Endothelial cell of umbilical vein (primary cell): ENCODE results near the gene IL12B. TPM values are rescaled to one million over a fixed set of nuclear protein-coding genes. Genes with fewer than 3 reads are reported as not detected.

ENCODE experiments used
- BruUV-seq: library from RNA; stranded (reverse); fragments of 400-500 nt; replicated peaks from 2 replicates; lab custom pipeline; 2021; lab: Mats Ljungman, UMichigan
- CTCF ChIA-PET: fragments of 300-600, 350-600 bp; sonication (Branson Sonifier 250); formaldehyde crosslinking; loops from one replicate; lab custom pipeline; 2021; ENCODE audit warnings: antibody characterized with exemption, inconsistent platforms; lab: Charles Lee
- POLR2A ChIA-PET: fragments of 300-600, 350-600 bp; sonication (Branson Sonifier 250); formaldehyde crosslinking; loops from one replicate; lab custom pipeline; 2021; ENCODE audit warnings: antibody characterized with exemption, inconsistent platforms; lab: Charles Lee
- DNase-seq: peaks from one replicate; pipeline ENCODE4 v3.0.0-alpha.2; 2011; ENCODE audit warnings: low read depth, low spot score
- FAIRE-seq: peaks from 2 replicates; lab custom pipeline; 2011; peaks lifted over from hg19 to GRCh38; lab: Jason Lieb, UNC
- H2AFZ ChIP-seq: 2 replicates; pipeline ENCODE4 v1.6.0; 2012; ENCODE audit warnings: low read depth, low read length, control low read depth, inconsistent platforms
- H3K27ac ChIP-seq: 2 replicates; pipeline ENCODE4 v1.5.1; 2011; ENCODE audit warnings: low read depth, mild to moderate bottlenecking, control low read depth, low read length, moderate library complexity; ENCODE audit not compliant: insufficient read depth
- H3K27me3 ChIP-seq, 2 experiments: 2 replicates each; pipeline versions ENCODE4 v1.6.0 to v1.6.1; 2011; ENCODE audit warnings: low read length in 2 of 2, mixed read lengths in 1 of 2; ENCODE audit not compliant: control insufficient read depth in 2 of 2, insufficient read depth in 2 of 2
- H3K36me3 ChIP-seq, 2 experiments: 2 replicates in 1 of 2; 3 replicates in 1 of 2; pipeline ENCODE4 v1.5.1; 2011; ENCODE audit warnings: low read length in 2 of 2, mild to moderate bottlenecking in 1 of 2, moderate library complexity in 1 of 2; ENCODE audit not compliant: control insufficient read depth in 2 of 2, insufficient read depth in 2 of 2; ENCODE audit errors: extremely low read depth in 1 of 2
- H3K4me1 ChIP-seq: 3 replicates; pipeline ENCODE4 v1.5.1; 2011; ENCODE audit warnings: mild to moderate bottlenecking, low read length; ENCODE audit not compliant: control insufficient read depth, insufficient read depth; ENCODE audit errors: extremely low read depth
- H3K4me2 ChIP-seq: 2 replicates; pipeline ENCODE4 v1.6.1; 2011; ENCODE audit warnings: low read length, control low read depth, mixed read lengths; ENCODE audit not compliant: insufficient read depth
- H3K4me3 ChIP-seq, 3 experiments: fragments of 200-600 bp in 1 of 3; sonication (generic), shearing (Covaris generic) in 1 of 3; replicated peaks in 1 of 3; 2 replicates each; pipeline ENCODE4 v1.5.1; 2011 to 2016; ENCODE audit warnings: control low read depth in 3 of 3, low read length in 3 of 3, mild to moderate bottlenecking in 2 of 3, inconsistent platforms in 1 of 3, low read depth in 1 of 3, moderate library complexity in 1 of 3; ENCODE audit not compliant: insufficient read depth in 1 of 3
- H3K79me2 ChIP-seq: 2 replicates; pipeline ENCODE4 v1.6.0; 2012; ENCODE audit warnings: low read length, inconsistent platforms; ENCODE audit not compliant: control insufficient read depth, insufficient read depth
- H3K9ac ChIP-seq: replicated peaks from 2 replicates; pipeline ENCODE3; 2011; ENCODE audit warnings: low read length, control low read depth; ENCODE audit not compliant: insufficient read depth; ENCODE audit errors: extremely low read depth
- H3K9me1 ChIP-seq: replicated peaks from 3 replicates; pipeline ENCODE4 v1.6.0; 2011; ENCODE audit warnings: mild to moderate bottlenecking, low read length; ENCODE audit not compliant: control insufficient read depth, insufficient read depth; ENCODE audit errors: extremely low read depth
- H3K9me3 ChIP-seq: replicated peaks from 2 replicates; pipeline ENCODE4 v1.5.1; 2012; ENCODE audit warnings: low read length, inconsistent platforms; ENCODE audit not compliant: control insufficient read depth, insufficient read depth
- H4K20me1 ChIP-seq: replicated peaks from 2 replicates; pipeline ENCODE3; 2011; ENCODE audit warnings: mild to moderate bottlenecking, low read length; ENCODE audit not compliant: control insufficient read depth, insufficient read depth; ENCODE audit errors: extremely low read depth
- CTCF ChIP-seq, 2 donors: IDR thresholded peaks; 1 replicate in 1 of 2; 2 replicates in 1 of 2; pipeline ENCODE4 v1.5.1; 2011; ENCODE audit warnings: low read length in 2 of 2, mild to moderate bottlenecking in 2 of 2, moderate library complexity in 2 of 2, control low read depth in 1 of 2, inconsistent platforms in 1 of 2, low read depth in 1 of 2; ENCODE audit not compliant: insufficient read depth in 1 of 2; ENCODE audit errors: extremely low read depth in 1 of 2
- EZH2 ChIP-seq: IDR thresholded peaks from 2 replicates; pipeline ENCODE4 v1.6.1; 2012; ENCODE audit warnings: borderline replicate concordance, low read depth, mild to moderate bottlenecking, moderate library complexity, low read length, inconsistent platforms; ENCODE audit not compliant: severe bottlenecking
- FOS ChIP-seq: IDR thresholded peaks from 2 replicates; pipeline ENCODE4 v1.6.1; 2011; ENCODE audit warnings: mild to moderate bottlenecking, low read length, moderate library complexity, borderline replicate concordance; ENCODE audit not compliant: insufficient read depth
- GATA2 ChIP-seq: IDR thresholded peaks from 2 replicates; pipeline ENCODE4 v1.7.0; 2011; ENCODE audit warnings: low read depth, mild to moderate bottlenecking, moderate library complexity, mixed read lengths, low read length; ENCODE audit not compliant: insufficient read length, insufficient read depth
- JUN ChIP-seq: IDR thresholded peaks from 2 replicates; pipeline ENCODE4 v1.6.1; 2011; ENCODE audit warnings: borderline replicate concordance, low read depth; ENCODE audit not compliant: insufficient read length, insufficient read depth
- MAX ChIP-seq: IDR thresholded peaks from 2 replicates; pipeline ENCODE4 v1.6.1; 2011; ENCODE audit not compliant: insufficient read depth, insufficient read length
- MYC ChIP-seq: IDR thresholded peaks from one replicate; pipeline ENCODE4 v1.6.1; 2011; ENCODE audit warnings: mild to moderate bottlenecking, low read depth, low read length
- POLR2A ChIP-seq: IDR thresholded peaks from 2 replicates; pipeline ENCODE4 v1.6.1; 2012; ENCODE audit warnings: low read depth, mild to moderate bottlenecking, control low read depth, low read length
- POLR2AphosphoS5 ChIP-seq: IDR thresholded peaks from 2 replicates; pipeline ENCODE4 v1.6.1; 2012; ENCODE audit warnings: low read depth, mild to moderate bottlenecking, control low read depth, low read length, moderate library complexity; ENCODE audit not compliant: insufficient read depth
- dilution Hi-C: fragments of 300-500 bp; cut with MboI; formaldehyde crosslinking; loops from one replicate; pipeline ENCODE4 v1.15.0; 2019; ENCODE audit warnings: low sequenced_read_pairs; ENCODE audit not compliant: extremely low pct_ligation_motif_present
- intact Hi-C: fragments of 100-400 bp; cut with micrococcal nuclease; formaldehyde crosslinking; loops from one replicate; pipeline ENCODE4 v1.10.0; 2022
- polyA plus RNA-seq, 4 experiments: library from polyadenylated mRNA; depleted of rRNA in 3 of 4; stranded (reverse) in 3 of 4; unstranded in 1 of 4; fragments of >200 nt; gene quantifications; 2 replicates each; pipeline versions ENCODE4 v1.2.1 to v1.2.3, GENCODE V29; 2011 to 2012; ENCODE audit warnings: missing spikeins in 1 of 4
- total RNA-seq: library from RNA; stranded (reverse); gene quantifications from 2 replicates; pipeline ENCODE4 v1.2.3, GENCODE V29; 2021

IL12B gene
- total and polyA plus RNA-seq, 2 donors (not counting 3 experiments of a cell fraction or from before 2014, with no cell fraction given), result not detected

GRCh38 chr5:159333545-159333925 lies 3.2 kb upstream of the IL12B start:
- DNase-seq, result no peak
- dilution Hi-C loops, result no loop called here
- no peak overlapping the region for H3K4me3 ChIP-seq
- intact Hi-C loops, result loop anchor here (5.0 kb wide), 2 partner anchors 584 to 634 kb away; partner anchors contain the start of gene ADRA1B
- no peak overlapping the region for H3K4me2 ChIP-seq
- H3K27me3 ChIP-seq, result peaks cover 0 to 3% of the 10 kb centered on the region in 2 experiments
- H2AFZ ChIP-seq, result no peak overlapping the region
- no peaks in the 10 kb centered on the region for H3K36me3 ChIP-seq
- H3K79me2 ChIP-seq, result no peaks in the 10 kb centered on the region
- POLR2A ChIA-PET, result no interaction called here
- H3K9ac ChIP-seq, result no peak overlapping the region
- H3K27ac ChIP-seq, result no peak overlapping the region
- no TSS peak for BruUV-seq
- TF ChIP-seq MYC, result no peak
- TF ChIP-seq MAX, result no peak
- TF ChIP-seq CTCF (IDR thresholded peaks at IDR 0.05; ENCODE audit: extremely low read depth in 1 of 2, insufficient read depth in 1 of 2, low read depth in 1 of 2, low read length in 2 of 2), result no peak
- no peak for TF ChIP-seq POLR2A
- TF ChIP-seq EZH2, result no peak
- TF ChIP-seq GATA2, result no peak
- TF ChIP-seq POLR2AphosphoS5, result no peak
- TF ChIP-seq JUN, result no peak
- TF ChIP-seq FOS, result no peak
- CTCF ChIA-PET, result interaction anchor here (0.6 to 2.6 kb wide), 4 partner anchors 9 to 654 kb away, joined by 3 to 23 read pairs (median 4); no protein-coding TSS in a partner anchor
- no peaks in the 10 kb centered on the region for H3K9me3 ChIP-seq
- H3K9me1 ChIP-seq, result no peaks in the 10 kb centered on the region
- H4K20me1 ChIP-seq, result no peaks in the 10 kb centered on the region
- peaks cover 3% of the 10 kb centered on the region for H3K4me1 ChIP-seq
- FAIRE-seq, result no peak
